ENCODE results near the gene ACBD4. TPM values are rescaled to one million over a fixed set of nuclear protein-coding genes. Genes with fewer than 3 reads are reported as not detected.

ACBD4 gene
- total RNA-seq, 1 donor from 2014 or later = 12.5 TPM

- Mint-ChIP-seq H3K4me3 (peak within 1 kb of the TSS; percentile 96), H3K36me3 (ENCODE audit: low read depth) (peaks cover 17% of the 10 kb centered on the region), H3K27me3 (ENCODE audit: insufficient read depth) (no peaks in the 10 kb centered on the region), H3K27ac (peak within 1 kb of the TSS; percentile 98), H3K9me3 (no peaks in the 10 kb centered on the region), H3K4me1 (ENCODE audit: low read depth) (peaks cover 26% of the 10 kb centered on the region)
- peak; percentile 99 for DNase-seq (ENCODE audit: low spot score)
- intact Hi-C loops (cut with micrococcal nuclease) = loop anchor here (1.0 to 2.0 kb wide), 6 partner anchors 13 to 169 kb away; partner anchors contain the start of genes HEXIM2, MAP3K14 and NMT1
Observed at GRCh38 chr17:45148183-45149036, 12.9 kb downstream of the ACBD4 start, which contains the start of gene HEXIM1. HEXIM1 (plus strand) TSS chr17:45148475; CDS start chr17:45149191, 716 bp downstream.

- H3K4me1 Mint-ChIP-seq (ENCODE audit: low read depth) = peaks cover 26% of the 10 kb centered on the region
- no peaks in the 10 kb centered on the region for H3K9me3 Mint-ChIP-seq
- intact Hi-C loops (cut with micrococcal nuclease) = loop anchor here (2.0 kb wide), 1 partner anchor 50 kb away; no protein-coding TSS in a partner anchor
- H3K36me3 Mint-ChIP-seq (ENCODE audit: low read depth) = peaks cover 17% of the 10 kb centered on the region
- peak overlapping the region; percentile 96 for H3K4me3 Mint-ChIP-seq
- peak; percentile 73 for DNase-seq (ENCODE audit: low spot score)
- peak overlapping the region; percentile 98 for H3K27ac Mint-ChIP-seq
- H3K27me3 Mint-ChIP-seq (ENCODE audit: insufficient read depth) = no peaks in the 10 kb centered on the region
Observed at GRCh38 chr17:45149037-45149668, 13.7 kb downstream of the ACBD4 start.

GRCh38 chr17:45149669-45150664, 14.5 kb downstream of the ACBD4 start:
- peak overlapping the region; percentile 98 for H3K27ac Mint-ChIP-seq

GRCh38 chr17:45150911-45151809, 15.7 kb downstream of the ACBD4 start:
- Mint-ChIP-seq H3K36me3 (ENCODE audit: low read depth) (peaks cover 17% of the 10 kb centered on the region), H3K4me1 (ENCODE audit: low read depth) (peaks cover 28% of the 10 kb centered on the region), H3K27ac (peak overlapping the region; percentile 67), H3K27me3 (ENCODE audit: insufficient read depth) (no peaks in the 10 kb centered on the region), H3K4me3 (peak overlapping the region; percentile 96), H3K9me3 (no peaks in the 10 kb centered on the region)
- no peak for DNase-seq (ENCODE audit: low spot score)
- intact Hi-C loops (cut with micrococcal nuclease) = loop anchor here (1.0 kb wide), 1 partner anchor 22 kb away; no protein-coding TSS in a partner anchor

More at GRCh38 chr17:45149669-45150664, 14.5 kb downstream of the ACBD4 start:
- Mint-ChIP-seq H3K4me1 (ENCODE audit: low read depth) (peaks cover 26% of the 10 kb centered on the region), H3K9me3 (no peaks in the 10 kb centered on the region), H3K36me3 (ENCODE audit: low read depth) (peaks cover 17% of the 10 kb centered on the region), H3K4me3 (peak overlapping the region; percentile 96), H3K27me3 (ENCODE audit: insufficient read depth) (no peaks in the 10 kb centered on the region)
- peak; percentile 28 for DNase-seq (ENCODE audit: low spot score)
- intact Hi-C loops (cut with micrococcal nuclease) = loop anchor here (1.0 to 2.0 kb wide), 2 partner anchors 23 to 49 kb away; no protein-coding TSS in a partner anchor

GRCh38 chr17:45155029-45155428, 19.5 kb downstream of the ACBD4 start:
- Mint-ChIP-seq H3K27me3 (ENCODE audit: insufficient read depth) (no peaks in the 10 kb centered on the region), H3K9me3 (no peaks in the 10 kb centered on the region), H3K4me1 (ENCODE audit: low read depth) (peaks cover 32% of the 10 kb centered on the region), H3K27ac (no peak overlapping the region), H3K4me3 (no peak overlapping the region), H3K36me3 (ENCODE audit: low read depth) (peaks cover 19% of the 10 kb centered on the region)
- intact Hi-C loops (cut with micrococcal nuclease) = no loop called here
- DNase-seq (ENCODE audit: low spot score) = no peak

- Mint-ChIP-seq H3K4me1 (ENCODE audit: low read depth) (peaks cover 36% of the 10 kb centered on the region), H3K27ac (no peak overlapping the region), H3K9me3 (no peaks in the 10 kb centered on the region), H3K27me3 (ENCODE audit: insufficient read depth) (no peaks in the 10 kb centered on the region), H3K36me3 (ENCODE audit: low read depth) (peaks cover 16% of the 10 kb centered on the region), H3K4me3 (no peak overlapping the region)
- intact Hi-C loops (cut with micrococcal nuclease) = no loop called here
- no peak for DNase-seq (ENCODE audit: low spot score)
Observed at GRCh38 chr17:45155483-45155882, 20.0 kb downstream of the ACBD4 start.

- Mint-ChIP-seq H3K9me3 (no peaks in the 10 kb centered on the region), H3K27ac (no peak overlapping the region), H3K27me3 (ENCODE audit: insufficient read depth) (no peaks in the 10 kb centered on the region), H3K4me3 (no peak overlapping the region), H3K36me3 (ENCODE audit: low read depth) (peaks cover 12% of the 10 kb centered on the region), H3K4me1 (ENCODE audit: low read depth) (peaks cover 30% of the 10 kb centered on the region)
- intact Hi-C loops (cut with micrococcal nuclease) = no loop called here
- DNase-seq (ENCODE audit: low spot score) = no peak
Observed at GRCh38 chr17:45156242-45156641, 20.8 kb downstream of the ACBD4 start.

GRCh38 chr17:45160447-45161287, 25.2 kb downstream of the ACBD4 start:
- no peaks in the 10 kb centered on the region for H3K9me3 Mint-ChIP-seq
- H3K27me3 Mint-ChIP-seq (ENCODE audit: insufficient read depth) = no peaks in the 10 kb centered on the region
- peaks cover 35% of the 10 kb centered on the region for H3K4me1 Mint-ChIP-seq (ENCODE audit: low read depth)
- peak; percentile 54 for DNase-seq (ENCODE audit: low spot score)
- H3K4me3 Mint-ChIP-seq = peak overlapping the region; percentile 98
- intact Hi-C loops (cut with micrococcal nuclease) = loop anchor here (1.0 kb wide), 9 partner anchors 8 to 157 kb away; partner anchors contain the start of genes ACBD4, DCAKD, HEXIM1 and MAP3K14
- H3K36me3 Mint-ChIP-seq (ENCODE audit: low read depth) = peaks cover 15% of the 10 kb centered on the region
- peak overlapping the region; percentile 98 for H3K27ac Mint-ChIP-seq

- intact Hi-C loops (cut with micrococcal nuclease) = loop anchor here (1.0 kb wide), 9 partner anchors 9 to 156 kb away; partner anchors contain the start of genes ACBD4, DCAKD, HEXIM1 and MAP3K14
- Mint-ChIP-seq H3K27ac (peak within 1 kb of the TSS; percentile 98), H3K9me3 (no peaks in the 10 kb centered on the region), H3K4me3 (peak within 1 kb of the TSS; percentile 98), H3K36me3 (ENCODE audit: low read depth) (peaks cover 14% of the 10 kb centered on the region), H3K27me3 (ENCODE audit: insufficient read depth) (no peaks in the 10 kb centered on the region), H3K4me1 (ENCODE audit: low read depth) (peaks cover 30% of the 10 kb centered on the region)
- DNase-seq (ENCODE audit: low spot score) = peak; percentile 98
Observed at GRCh38 chr17:45161288-45162024, 26.0 kb downstream of the ACBD4 start, which contains the start of gene HEXIM2. HEXIM2 (plus strand) TSS chr17:45161875; CDS start chr17:45162794, 919 bp downstream.

- H3K36me3 Mint-ChIP-seq (ENCODE audit: low read depth) = peaks cover 14% of the 10 kb centered on the region
- H3K4me1 Mint-ChIP-seq (ENCODE audit: low read depth) = peaks cover 30% of the 10 kb centered on the region
- no peaks in the 10 kb centered on the region for H3K9me3 Mint-ChIP-seq
- no peaks in the 10 kb centered on the region for H3K27me3 Mint-ChIP-seq (ENCODE audit: insufficient read depth)
- H3K4me3 Mint-ChIP-seq = peak overlapping the region; percentile 98
- H3K27ac Mint-ChIP-seq = peak overlapping the region; percentile 93
- intact Hi-C loops (cut with micrococcal nuclease) = no loop called here
- DNase-seq (ENCODE audit: low spot score) = no peak
Observed at GRCh38 chr17:45162025-45162687, 26.7 kb downstream of the ACBD4 start.

All from activated T-helper 1 cell treated with anti-CD3 and anti-CD28 coated beads, Interleukin-12 subunit alpha, Interleukin-12 subunit beta, Interleukin-2, Interleukin-4 antibody, amounts not matched to agents 30 ng/mL and 10 ng/mL and 1 ng/mL, durations not matched to agents 14 hours and 24 hours and 36 hours (primary cell).